IMR-90 (cell line): Measurements from ENCODE around the gene UBASH3B. TPM values are rescaled to one million over a fixed set of nuclear protein-coding genes. Genes with fewer than 3 reads are reported as not detected.

Experiments used
- ATAC-seq: fragments of 200-7000 bp; cut with Tn5 transposase; 2 replicates; pipeline ENCODE4 v1.9.1; 2020; ENCODE audit warnings: low read depth, mild to moderate bottlenecking, moderate library complexity
- BruUV-seq: library from RNA; stranded (reverse); fragments of 400-500 nt; replicated peaks from 2 replicates; lab custom pipeline; 2021; lab: Mats Ljungman, UMichigan
- CTCF ChIA-PET: fragments of 300-600 bp; formaldehyde crosslinking; extraction: SDS; loops from one replicate; lab custom pipeline; 2021; ENCODE audit warnings: antibody characterized with exemption; lab: Yijun Ruan, JAX
- POLR2A ChIA-PET: fragments of 300-600 bp; sonication (Branson Sonifier 250); formaldehyde crosslinking; loops from one replicate; lab custom pipeline; 2022; ENCODE audit warnings: antibody characterized with exemption; ENCODE audit not compliant: unreplicated experiment; lab: Charles Lee
- DNase-seq: peaks from one replicate; pipeline ENCODE4 v3.0.0; 2013
- H2AFZ ChIP-seq: replicated peaks from 2 replicates; pipeline ENCODE3; 2013; ENCODE audit warnings: low read length, mild to moderate bottlenecking; ENCODE audit not compliant: poor library complexity
- H2AK5ac ChIP-seq: 2 replicates; pipeline ENCODE4 v1.6.1; 2013; ENCODE audit warnings: low read depth, low read length, inconsistent platforms
- H2AK9ac ChIP-seq: replicated peaks from 2 replicates; pipeline ENCODE3; 2013; ENCODE audit warnings: mild to moderate bottlenecking, low read depth, low read length, moderate library complexity; ENCODE audit not compliant: poor library complexity
- H2BK120ac ChIP-seq: 2 replicates; pipeline ENCODE4 v1.6.1; 2013; ENCODE audit warnings: low read depth, low read length, inconsistent platforms
- H2BK15ac ChIP-seq: 3 replicates; pipeline ENCODE4 v1.6.1; 2013; ENCODE audit warnings: low read depth, low read length, inconsistent platforms
- H2BK20ac ChIP-seq: 2 replicates; pipeline ENCODE4 v1.6.1; 2013; ENCODE audit warnings: low read depth, mild to moderate bottlenecking, inconsistent platforms, low read length, moderate library complexity
- H2BK5ac ChIP-seq: 2 replicates; pipeline ENCODE4 v1.6.1; 2013; ENCODE audit warnings: mild to moderate bottlenecking, low read depth, low read length, inconsistent platforms; ENCODE audit not compliant: poor library complexity, severe bottlenecking
- H3K14ac ChIP-seq: replicated peaks from 2 replicates; pipeline ENCODE4 v1.6.1; 2013; ENCODE audit warnings: low read depth, low read length, inconsistent platforms
- H3K18ac ChIP-seq: 2 replicates; pipeline ENCODE4 v1.6.1; 2013; ENCODE audit warnings: low read depth, low read length, control low read depth
- H3K23ac ChIP-seq: 2 replicates; pipeline ENCODE4 v1.6.1; 2013; ENCODE audit warnings: low read depth, low read length, inconsistent platforms
- H3K27ac ChIP-seq: 2 replicates; pipeline ENCODE4 v1.5.1; 2013; ENCODE audit warnings: mild to moderate bottlenecking, control low read depth, low read length; ENCODE audit not compliant: insufficient read depth
- H3K27me3 ChIP-seq: 2 replicates; pipeline ENCODE4 v1.6.1; 2013; ENCODE audit warnings: low read length; ENCODE audit not compliant: control insufficient read depth, insufficient read depth
- H3K36me3 ChIP-seq: 2 replicates; pipeline ENCODE4 v1.6.1; 2013; ENCODE audit warnings: low read length, mixed read lengths; ENCODE audit not compliant: control insufficient read depth, insufficient read depth
- H3K4ac ChIP-seq: 2 replicates; pipeline ENCODE4 v1.6.1; 2013; ENCODE audit warnings: low read depth, low read length, inconsistent platforms
- H3K4me1 ChIP-seq: 2 replicates; pipeline ENCODE4 v1.6.1; 2013; ENCODE audit warnings: low read length, mixed read lengths; ENCODE audit not compliant: control insufficient read depth, insufficient read depth
- H3K4me2 ChIP-seq: 2 replicates; pipeline ENCODE4 v1.6.1; 2013; ENCODE audit warnings: low read depth, mild to moderate bottlenecking, control low read depth, low read length, moderate library complexity
- H3K4me3 ChIP-seq: 2 replicates; pipeline ENCODE4 v1.5.1; 2013; ENCODE audit warnings: low read depth, mild to moderate bottlenecking, control low read depth, low read length, moderate library complexity; ENCODE audit not compliant: insufficient read depth
- H3K56ac ChIP-seq: 2 replicates; pipeline ENCODE4 v1.6.1; 2013; ENCODE audit warnings: low read length, inconsistent platforms; ENCODE audit not compliant: insufficient read depth; ENCODE audit errors: extremely low read depth
- H3K79me1 ChIP-seq, 2 experiments: 2 replicates each; pipeline ENCODE4 v1.6.1; 2013; ENCODE audit warnings: low read length in 2 of 2, inconsistent platforms in 1 of 2, low read depth in 1 of 2
- H3K9ac ChIP-seq: 2 replicates; pipeline ENCODE4 v1.6.1; 2013; ENCODE audit warnings: low read depth, low read length, control low read depth
- H3K9me1 ChIP-seq: 2 replicates; pipeline ENCODE4 v1.6.1; 2013; ENCODE audit warnings: low read length, inconsistent platforms; ENCODE audit not compliant: insufficient read depth
- H3K9me3 ChIP-seq: 2 replicates; pipeline ENCODE4 v1.6.1; 2013; ENCODE audit warnings: low read length; ENCODE audit not compliant: control insufficient read depth, insufficient read depth
- H4K20me1 ChIP-seq: 2 replicates; pipeline ENCODE4 v1.6.1; 2013; ENCODE audit warnings: low read length, inconsistent platforms; ENCODE audit not compliant: insufficient read depth
- H4K5ac ChIP-seq: 2 replicates; pipeline ENCODE4 v1.6.1; 2013; ENCODE audit warnings: mild to moderate bottlenecking, low read depth, low read length, control low read depth
- H4K8ac ChIP-seq, 2 experiments: 2 replicates each; pipeline ENCODE4 v1.6.1; 2013; ENCODE audit warnings: low read depth in 2 of 2, low read length in 2 of 2, control low read depth in 1 of 2, inconsistent platforms in 1 of 2
- H4K91ac ChIP-seq: 2 replicates; pipeline ENCODE4 v1.6.1; 2013; ENCODE audit warnings: low read depth, low read length, inconsistent platforms; ENCODE audit not compliant: insufficient read depth
- BHLHE40 ChIP-seq: fragments of 150-350 bp; IDR thresholded peaks from 2 replicates; pipeline ENCODE4 v1.6.1; 2016; ENCODE audit warnings: mild to moderate bottlenecking, low read depth, low read length
- CHD1 ChIP-seq: IDR thresholded peaks from 2 replicates; pipeline ENCODE4 v1.6.1; 2012; ENCODE audit warnings: low read depth, low read length, improper control_type of control experiment
- CTCF ChIP-seq: conservative IDR thresholded peaks from 2 replicates; pipeline ENCODE4 v1.5.1; 2012; ENCODE audit warnings: mild to moderate bottlenecking, low read depth, low read length, improper control_type of control experiment
- ELK1 ChIP-seq: fragments of 150-350 bp; IDR thresholded peaks from 2 replicates; pipeline ENCODE4 v1.6.1; 2016; ENCODE audit warnings: low read depth, mild to moderate bottlenecking, low read length, moderate library complexity, borderline replicate concordance
- FOS ChIP-seq: fragments of 150-350 bp; IDR thresholded peaks from 2 replicates; pipeline ENCODE4 v1.6.1; 2016; ENCODE audit warnings: low read depth, low read length
- MAFK ChIP-seq: IDR thresholded peaks from 2 replicates; pipeline ENCODE4 v1.6.1; 2012; ENCODE audit warnings: low read depth, low read length, improper control_type of control experiment
- MAZ ChIP-seq: IDR thresholded peaks from 2 replicates; pipeline ENCODE4 v1.6.1; 2012; ENCODE audit warnings: low read depth, mild to moderate bottlenecking, low read length, improper control_type of control experiment, moderate library complexity, borderline replicate concordance
- MXI1 ChIP-seq: IDR thresholded peaks from 2 replicates; pipeline ENCODE4 v1.6.1; 2012; ENCODE audit warnings: low read depth, mild to moderate bottlenecking, low read length, moderate library complexity, borderline replicate concordance
- NFE2L2 ChIP-seq: fragments of 150-350 bp; IDR thresholded peaks from 2 replicates; pipeline ENCODE4 v1.6.1; 2016; ENCODE audit warnings: low read depth, mild to moderate bottlenecking, low read length
- POLR2A ChIP-seq: IDR thresholded peaks from 2 replicates; pipeline ENCODE4 v1.6.1; 2012; ENCODE audit warnings: mild to moderate bottlenecking, low read depth, low read length
- RAD21 ChIP-seq: IDR thresholded peaks from 2 replicates; pipeline ENCODE4 v1.6.1; 2012; ENCODE audit warnings: low read length, improper control_type of control experiment
- RCOR1 ChIP-seq: IDR thresholded peaks from 2 replicates; pipeline ENCODE4 v1.6.1; 2012; ENCODE audit warnings: mild to moderate bottlenecking, low read length, improper control_type of control experiment; ENCODE audit not compliant: insufficient replicate concordance
- RFX5 ChIP-seq: IDR thresholded peaks from 2 replicates; pipeline ENCODE4 v1.8.0; 2012; ENCODE audit warnings: low read depth, mild to moderate bottlenecking, low read length, moderate library complexity
- SMC3 ChIP-seq: fragments of 150-350 bp; IDR thresholded peaks from 2 replicates; pipeline ENCODE4 v1.6.1; 2016; ENCODE audit warnings: low read depth, mild to moderate bottlenecking, antibody characterized with exemption, low read length, moderate library complexity
- USF2 ChIP-seq: fragments of 150-350 bp; IDR thresholded peaks from 2 replicates; pipeline ENCODE4 v1.6.1; 2017; ENCODE audit warnings: mild to moderate bottlenecking, antibody characterized with exemption, low read length, low read depth
- WGBS, 2 experiments: methylation state at CpG; one replicate each; pipeline versions ENCODE4 v1.1.5 to v1.1.7; 2013; ENCODE audit warnings: missing lambda C conversion rate in 2 of 2; ENCODE audit not compliant: insufficient read length in 1 of 2; ENCODE audit errors: extremely low coverage in 2 of 2; 5-methylcytosine and 5-hydroxymethylcytosine counted together
- dilution Hi-C: fragments of 300-500 bp; cut with HindIII; formaldehyde crosslinking; loops from one replicate; pipeline ENCODE4 v1.14.3; 2018; ENCODE audit warnings: low sequenced_read_pairs; ENCODE audit not compliant: unreplicated experiment
- in situ Hi-C: fragments of 300-500 bp; cut with MboI; formaldehyde crosslinking; loops from 3 replicates; pipeline ENCODE4 v1.14.3; 2019; ENCODE audit warnings: low sequenced_read_pairs, inconsistent platforms, mixed read lengths
- intact Hi-C: fragments of 100-400 bp; cut with micrococcal nuclease; formaldehyde crosslinking; loops from 2 replicates; pipeline ENCODE4 v1.10.0; 2022
- polyA plus RNA-seq, 3 experiments: library from polyadenylated mRNA; depleted of rRNA; stranded (reverse); fragments of >200 nt; gene quantifications; 2 replicates each; pipeline ENCODE4 v1.2.3, GENCODE V29; 2012; ENCODE audit warnings: low replicate concordance in 1 of 3
- total RNA-seq: library from RNA; depleted of rRNA; stranded (reverse); fragments of >200 nt; gene quantifications from 2 replicates; pipeline ENCODE4 v1.2.3, GENCODE V29; 2012

UBASH3B gene
- total and polyA plus RNA-seq, 2 of the 4 experiments (the other 2 are of a cell fraction): 27.2 to 48.0 TPM

GRCh38 chr11:122749005-122749687 is 93.6 kb downstream of the UBASH3B start:
- no peak overlapping the region for H4K91ac ChIP-seq
- DNase-seq (peak; percentile 95), ATAC-seq (peak; percentile 90)
- no peak overlapping the region for H3K4me3 ChIP-seq
- peak overlapping the region; percentile 48 for H3K4me2 ChIP-seq
- H3K56ac ChIP-seq: no peak overlapping the region
- H3K27ac ChIP-seq: no peak overlapping the region
- 0 out of 2 replicates have a peak overlapping the region, but pooled peaks have one; percentile 44 for H2BK20ac ChIP-seq
- dilution Hi-C loops (no loop called here), in situ Hi-C loops (no loop called here), intact Hi-C loops (no loop called here)
- H2AK9ac ChIP-seq: no peak overlapping the region
- no peaks in the 10 kb centered on the region for H3K36me3 ChIP-seq
- H3K4ac ChIP-seq: peak overlapping the region; percentile 57
- no peaks in the 10 kb centered on the region for H3K9me3 ChIP-seq
- H3K18ac ChIP-seq: peak overlapping the region; percentile 21; the same call in 1 of the 2 replicates
- H3K4me1 ChIP-seq: peaks cover 21% of the 10 kb centered on the region
- no peak overlapping the region for H4K5ac ChIP-seq
- H3K23ac ChIP-seq: peak overlapping the region; percentile 3
- no CpG with 5 or more reads among the region's 5 CpGs for WGBS, 2 experiments
- peaks cover 46% of the 10 kb centered on the region for H3K9me1 ChIP-seq
- H3K79me1 ChIP-seq: peaks cover 27 to 91% of the 10 kb centered on the region in 2 experiments
- peak overlapping the region; percentile 27 for H2BK5ac ChIP-seq
- H2BK15ac ChIP-seq: no peak overlapping the region
- H2BK120ac ChIP-seq: no peak overlapping the region
- peak overlapping the region; percentile 11 for H2AFZ ChIP-seq
- H3K27me3 ChIP-seq: no peaks in the 10 kb centered on the region
- POLR2A ChIA-PET: no interaction called here
- peaks cover 19% of the 10 kb centered on the region for H4K20me1 ChIP-seq
- no peak overlapping the region; the same call in 1 of the 2 replicates for H3K14ac ChIP-seq
- CTCF ChIA-PET: no interaction called here
- no TSS peak for BruUV-seq
- H4K8ac ChIP-seq: no peak overlapping the region
- no peak overlapping the region for H2AK5ac ChIP-seq
- H3K9ac ChIP-seq: no peak overlapping the region
- TF ChIP-seq SMC3 (no peak), FOS (peak; percentile 58), RCOR1 (no peak), RFX5 (no peak), BHLHE40 (peak; percentile 21; the same call in 1 of the 2 replicates), MAZ (peak; percentile 48; the same call in 1 of the 2 replicates), RAD21 (no peak), MXI1 (no peak), MAFK (peak; percentile 95), ELK1 (no peak), NFE2L2 (peak; percentile 87), USF2 (no peak), CTCF (no peak), POLR2A (no peak), CHD1 (no peak)
